Activated CD4-positive, CD25-positive, alpha-beta regulatory T cell treated with anti-CD3 and anti-CD28 coated beads, Interleukin-2, amount 50 U/mL, for 72 hours (primary cell): ENCODE results near the gene FAM72D.
"Not testable (repeated sequence)": the region's sequence is repeated elsewhere in the genome, so short reads cannot be mapped to it uniquely, and the experiment has no call there.

Source experiments
- DNase-seq: peaks from one replicate; pipeline ENCODE4 v3.0.0; 2021

FAM72D gene

DNA sequence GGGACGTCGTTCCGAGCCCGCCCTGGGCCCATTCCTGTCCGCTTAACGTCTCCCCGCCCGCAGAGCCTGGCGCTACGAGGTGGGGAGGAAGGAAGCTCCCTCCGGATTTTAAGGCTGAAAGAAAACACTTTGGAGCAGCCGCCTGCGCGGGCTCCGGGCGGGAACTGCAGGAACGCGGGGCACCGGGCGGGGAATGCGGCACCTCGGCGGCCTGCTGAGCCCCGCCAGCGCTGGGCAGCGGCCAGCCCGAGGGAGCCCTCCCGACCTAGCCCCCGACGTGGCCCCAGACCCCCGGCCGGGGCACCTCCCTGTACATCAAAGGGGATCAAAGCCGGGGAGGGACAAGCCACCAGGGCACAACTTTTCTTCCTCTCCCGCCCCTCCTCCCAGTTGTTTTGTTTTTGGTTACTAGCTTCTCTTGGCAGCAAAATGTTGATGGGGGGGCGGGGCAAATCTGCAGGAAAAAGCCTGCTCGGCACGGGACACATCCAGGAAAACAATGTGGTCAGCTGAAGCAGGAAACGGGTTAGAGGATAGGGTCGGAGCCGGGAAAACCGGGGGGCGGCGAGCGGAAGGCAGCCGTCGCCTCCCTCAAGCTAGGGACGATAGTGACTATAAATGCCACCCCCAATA, 2.1 kb upstream of the FAM72D start:
- not testable (repeated sequence) for DNase-seq

DNA sequence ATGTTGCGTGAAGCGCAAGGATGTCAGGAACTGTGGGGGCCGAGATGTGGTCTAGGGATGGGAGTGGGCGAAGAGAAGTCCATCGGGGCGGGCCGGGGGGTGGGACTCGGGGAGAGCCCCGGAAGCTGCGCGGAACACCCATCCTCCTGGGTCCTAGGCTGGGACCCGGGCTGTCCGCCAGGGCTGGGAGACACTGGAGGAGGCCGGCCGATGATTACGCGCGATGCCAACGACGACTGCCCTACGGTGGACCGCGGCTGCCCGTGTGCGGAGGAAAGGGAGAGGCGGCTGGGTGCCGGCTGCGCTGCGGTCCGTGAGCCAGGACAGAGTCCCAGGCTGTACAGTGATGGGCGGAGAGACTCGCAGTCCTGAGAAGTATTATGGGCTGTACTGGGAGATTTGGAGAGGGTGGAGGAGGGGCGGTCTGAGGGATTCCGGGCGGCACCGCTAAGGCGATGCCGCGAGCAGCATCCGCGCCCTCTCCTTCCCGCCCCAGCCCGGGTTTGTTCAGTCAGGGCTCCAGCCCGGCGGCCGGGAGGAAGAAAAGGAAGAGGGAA, 1.0 kb upstream of the FAM72D start:
- DNase-seq, result not testable (repeated sequence)

DNA sequence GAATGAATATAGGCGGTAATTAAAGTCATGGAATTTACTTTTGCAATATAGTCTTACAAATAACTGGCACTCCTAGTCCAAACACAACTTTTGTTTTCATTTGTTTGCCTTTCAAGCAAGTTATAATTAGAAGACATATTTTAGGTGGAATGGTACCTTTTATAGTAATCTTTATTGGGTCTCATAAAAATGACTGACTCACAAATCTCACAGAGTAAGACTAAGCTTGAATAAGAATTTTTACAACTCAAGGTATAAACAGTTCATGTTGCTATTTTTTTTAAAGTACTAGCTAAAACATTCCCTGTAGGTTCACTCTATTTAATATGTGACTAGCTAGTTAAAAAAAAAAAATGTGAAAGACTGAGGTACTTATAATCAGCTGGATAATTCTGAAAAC, 6.0 kb downstream of the FAM72D start:
- DNase-seq, result not testable (repeated sequence)

DNA sequence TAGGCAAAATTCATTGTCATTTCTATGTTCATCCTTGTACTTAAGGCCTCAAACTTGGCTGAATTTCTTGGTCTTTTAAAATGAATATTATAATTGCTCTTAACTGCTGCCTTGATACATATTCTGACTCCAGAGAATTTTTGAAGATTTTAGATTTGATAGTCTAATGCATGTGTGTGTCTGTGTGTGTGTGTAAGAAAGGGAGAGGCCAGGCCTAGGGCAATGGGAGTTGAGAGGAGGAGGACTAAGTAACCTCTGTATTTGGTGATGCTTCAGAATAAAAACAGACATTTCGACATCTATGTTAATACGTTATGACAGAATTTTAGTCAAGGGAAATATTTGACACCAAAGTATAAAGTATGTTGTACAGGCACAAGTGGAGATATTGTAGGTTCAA, 7.5 kb downstream of the FAM72D start:
- DNase-seq, result not testable (repeated sequence)

DNA sequence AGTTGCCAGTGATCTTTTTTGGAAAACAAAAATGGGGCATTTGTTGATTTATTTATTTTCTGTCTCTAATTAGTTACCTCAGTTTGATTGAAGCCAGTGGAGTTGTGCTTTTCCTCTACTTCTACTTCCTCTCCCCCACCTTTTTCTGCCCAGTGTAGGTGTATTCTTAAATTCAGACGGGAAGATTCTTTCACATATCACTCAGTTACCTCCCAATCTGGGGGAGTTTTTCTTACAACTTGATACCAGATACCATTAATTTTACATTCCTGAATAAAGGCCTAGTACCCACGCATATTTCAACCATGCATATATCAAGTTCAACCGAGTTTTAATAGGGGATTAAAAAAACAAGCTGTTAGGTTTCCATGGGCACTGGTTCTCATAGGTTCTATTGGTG, 15.9 kb downstream of the FAM72D start:
- not testable (repeated sequence) for DNase-seq

DNA sequence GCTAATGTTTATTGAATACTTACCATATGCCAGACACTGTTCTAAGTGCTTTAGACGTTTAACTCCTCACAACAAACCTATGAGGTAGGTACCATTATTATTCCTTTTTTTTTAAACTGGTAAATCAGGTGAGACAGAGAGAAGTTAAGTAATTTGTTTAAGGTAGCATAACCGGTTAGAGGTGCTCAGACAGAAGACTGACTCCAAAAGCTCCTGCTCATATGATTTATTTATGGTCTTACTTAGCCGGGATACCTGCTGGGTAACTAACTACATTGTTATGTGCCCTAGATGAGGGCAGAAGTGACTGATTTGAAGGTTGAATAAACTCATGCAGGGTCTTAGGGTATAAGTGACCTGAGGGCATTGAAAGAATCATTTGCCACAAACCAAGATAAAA, 16.9 kb downstream of the FAM72D start:
- not testable (repeated sequence) for DNase-seq

DNA sequence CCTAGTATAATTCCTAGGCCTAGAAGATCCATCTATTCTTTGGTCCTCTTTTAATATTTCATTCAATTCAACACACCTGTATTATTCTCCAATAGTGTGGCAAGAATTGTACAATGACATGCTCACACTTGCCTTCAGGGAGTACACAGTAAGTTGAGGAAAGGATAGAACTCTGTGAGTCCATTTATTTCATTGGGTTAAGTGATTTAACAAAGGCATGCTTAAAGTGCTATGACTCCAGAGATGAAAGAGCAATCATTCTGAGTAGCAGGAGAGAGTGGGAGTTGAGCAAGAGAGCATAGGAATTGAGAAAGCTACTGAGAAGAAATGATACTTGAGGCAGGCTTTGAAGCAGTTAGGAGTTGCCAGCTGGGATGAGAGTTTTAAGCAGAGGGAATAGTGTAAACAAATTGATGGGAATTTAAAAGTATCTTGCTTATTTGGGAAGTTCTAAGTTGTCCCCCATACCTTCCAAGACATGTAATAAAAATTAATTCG, 18.8 kb downstream of the FAM72D start:
- DNase-seq, result not testable (repeated sequence)

DNA sequence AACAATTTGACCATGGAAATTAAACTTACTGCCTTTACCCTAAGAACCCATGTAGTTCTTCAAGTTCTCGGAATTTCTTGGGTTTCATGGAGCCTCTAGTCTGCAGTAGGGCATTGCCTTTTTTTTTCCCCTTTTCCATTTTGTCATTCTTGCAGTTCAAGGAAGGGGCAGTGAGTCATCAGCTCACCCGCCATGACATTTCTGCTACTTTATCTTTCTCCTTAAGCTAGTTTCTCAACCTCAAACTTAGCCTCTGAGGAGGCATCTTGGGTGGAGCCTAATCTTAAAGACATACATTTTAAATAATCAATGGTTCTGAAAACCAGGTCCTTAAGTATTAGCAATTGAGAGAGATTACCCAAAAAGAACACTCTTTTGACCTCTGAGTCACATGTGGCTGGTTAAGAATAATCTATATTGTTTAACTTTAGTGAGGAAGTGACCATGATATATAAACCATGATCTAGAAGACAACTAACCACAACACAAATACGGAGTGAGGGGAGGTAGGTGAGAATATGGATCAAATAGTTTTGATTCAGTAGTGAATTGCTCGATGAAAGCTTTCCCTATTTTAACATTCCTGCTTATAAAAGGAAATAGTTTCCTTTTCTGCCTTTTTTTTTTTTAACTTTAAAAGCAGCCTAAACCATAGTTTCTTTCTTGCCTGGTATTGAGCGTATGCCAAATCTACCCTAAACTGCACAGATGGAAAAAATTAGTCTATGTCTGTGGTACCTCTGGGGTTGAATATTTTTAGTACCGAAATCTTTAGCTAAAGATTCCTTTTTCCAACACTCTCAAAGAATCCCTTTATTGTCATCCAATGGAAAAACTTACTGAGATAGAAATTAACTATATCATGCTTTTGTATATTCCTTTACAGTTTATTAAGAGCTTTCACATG, 20.1 kb downstream of the FAM72D start:
- not testable (repeated sequence) for DNase-seq

DNA sequence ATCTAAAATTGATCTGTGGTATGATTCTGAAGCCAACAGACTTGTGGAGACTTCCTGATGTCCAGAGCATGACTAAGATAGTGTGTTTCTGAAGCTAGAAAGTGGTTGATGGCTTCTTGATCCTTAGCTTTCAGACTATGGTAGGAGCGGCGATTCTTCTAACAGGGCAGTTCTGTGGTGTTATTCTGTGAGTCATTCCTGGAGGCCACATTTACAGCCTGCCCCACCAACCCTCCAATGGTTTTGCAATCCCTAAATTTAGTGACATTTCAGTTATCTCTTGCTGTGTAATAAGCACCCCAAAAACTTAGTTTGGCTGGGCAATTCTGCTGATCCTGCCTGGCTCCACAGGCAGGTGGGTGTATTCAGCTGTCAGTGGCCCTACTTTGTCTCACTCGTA, 24.1 kb downstream of the FAM72D start:
- not testable (repeated sequence) for DNase-seq

DNA sequence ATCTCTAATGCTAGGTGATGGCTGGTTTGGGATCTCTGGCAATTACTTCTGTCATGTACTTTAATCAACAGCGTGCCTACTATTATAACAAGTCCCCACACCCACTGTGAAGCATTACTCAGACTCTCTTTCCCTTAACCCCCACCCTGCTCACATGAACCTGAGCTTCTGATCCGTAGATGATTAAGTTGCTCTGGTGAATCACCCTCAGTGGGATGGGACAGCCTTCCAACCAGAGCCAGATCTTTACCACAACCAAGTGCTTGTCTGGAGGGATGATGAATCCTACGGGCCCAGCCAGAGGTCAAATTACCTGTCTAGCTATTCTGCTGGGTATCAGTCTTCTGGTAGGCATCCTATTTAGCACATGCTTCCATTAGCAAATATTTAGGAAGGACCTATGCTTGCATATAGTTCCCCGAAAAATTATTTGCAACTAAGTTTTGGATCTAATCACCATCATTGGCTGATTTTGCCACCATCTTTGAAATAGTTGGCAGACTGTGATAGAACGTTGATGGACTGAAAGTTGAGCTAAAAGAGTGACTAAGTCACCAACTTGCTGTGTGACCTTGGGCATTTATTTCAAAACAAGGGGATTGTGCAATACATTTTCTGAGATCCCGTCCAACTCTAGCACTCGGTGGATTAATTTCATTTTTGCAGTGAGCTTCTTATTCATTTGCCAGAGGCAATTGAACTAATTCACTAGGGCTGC, 26.7 kb downstream of the FAM72D start:
- not testable (repeated sequence) for DNase-seq

DNA sequence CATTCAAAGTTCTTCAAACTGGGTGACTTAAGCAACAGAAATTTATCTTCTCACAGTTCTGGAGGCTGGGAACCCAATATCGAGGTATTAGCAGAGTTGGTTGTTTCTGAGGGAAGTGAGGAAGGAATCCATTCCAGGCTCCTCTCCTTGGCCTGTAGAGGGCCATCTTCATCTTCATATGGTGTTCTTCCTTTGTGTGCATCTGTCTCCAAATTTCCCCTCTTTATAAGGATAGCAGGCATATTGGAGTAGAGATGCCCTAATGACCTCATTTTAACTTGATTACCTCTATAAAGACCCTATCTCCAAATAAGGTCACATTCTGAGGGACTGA, 27.3 kb downstream of the FAM72D start:
- DNase-seq, result not testable (repeated sequence)

DNA sequence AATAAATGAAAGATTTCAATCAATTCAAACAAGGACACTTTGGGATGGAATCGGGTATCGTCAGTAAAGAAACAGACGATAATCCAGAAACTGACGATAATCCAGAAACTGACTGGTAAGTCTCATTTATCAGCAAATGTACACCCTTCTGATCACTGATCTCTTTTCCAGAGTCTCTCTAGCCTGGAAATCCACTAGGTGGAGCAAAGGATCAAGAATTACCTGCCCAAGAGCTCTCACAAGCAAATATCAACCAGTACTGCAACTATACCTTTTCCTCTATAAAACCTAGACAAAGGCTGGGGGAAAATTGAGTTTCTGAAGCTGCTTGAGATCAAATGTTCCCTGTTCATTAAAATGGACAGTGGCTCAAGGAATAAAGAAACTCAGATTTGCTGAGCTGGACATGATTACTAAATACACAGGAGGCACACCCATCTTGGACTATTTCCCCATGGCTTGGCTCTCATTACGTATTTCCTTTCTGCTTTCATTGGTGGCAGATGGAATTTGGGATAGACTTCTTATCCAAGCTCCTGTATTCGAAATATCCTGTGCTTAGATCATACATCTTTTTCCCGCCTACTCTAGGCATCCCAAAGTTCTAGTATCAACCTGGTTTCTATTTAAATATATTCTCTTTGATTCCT, 28.3 kb downstream of the FAM72D start:
- not testable (repeated sequence) for DNase-seq

DNA sequence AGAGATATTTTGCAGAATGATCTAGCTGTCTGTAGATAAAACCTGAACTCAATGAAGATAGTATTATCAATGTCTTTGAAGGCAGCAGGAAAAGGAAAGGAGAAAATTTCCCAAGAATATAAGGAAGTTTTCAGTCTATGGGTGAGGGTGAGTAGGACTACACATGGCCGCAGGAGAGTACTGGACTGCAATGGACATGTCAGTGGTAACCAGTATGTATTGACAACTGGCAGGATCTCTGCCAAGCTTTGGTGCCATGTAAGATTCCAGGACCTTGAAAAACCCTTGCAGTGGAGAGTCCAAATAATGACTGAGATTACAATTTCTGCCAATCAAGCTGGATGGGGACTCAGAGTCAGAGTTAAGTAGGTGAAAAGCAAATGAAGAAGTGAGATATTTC, 29.3 kb downstream of the FAM72D start:
- not testable (repeated sequence) for DNase-seq

DNA sequence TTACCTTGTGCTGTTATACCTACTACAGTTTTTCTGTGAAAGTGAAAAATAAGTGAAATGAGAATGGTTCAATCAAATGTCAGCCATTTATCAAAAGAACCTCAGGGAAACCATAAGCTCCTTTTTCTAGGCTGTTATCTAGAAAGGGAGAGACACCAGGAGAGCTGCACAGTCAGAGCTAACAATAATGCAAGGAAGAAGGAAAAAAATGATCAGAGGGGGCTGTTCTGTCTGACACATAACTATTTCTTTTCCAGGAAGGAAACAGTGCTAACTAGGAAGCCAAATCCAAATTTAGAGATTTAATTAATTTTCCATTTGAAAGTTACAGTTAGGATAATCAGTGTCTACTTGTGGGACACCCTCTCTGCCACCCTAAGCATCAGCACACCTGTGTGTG, 31.4 kb downstream of the FAM72D start:
- not testable (repeated sequence) for DNase-seq

DNA sequence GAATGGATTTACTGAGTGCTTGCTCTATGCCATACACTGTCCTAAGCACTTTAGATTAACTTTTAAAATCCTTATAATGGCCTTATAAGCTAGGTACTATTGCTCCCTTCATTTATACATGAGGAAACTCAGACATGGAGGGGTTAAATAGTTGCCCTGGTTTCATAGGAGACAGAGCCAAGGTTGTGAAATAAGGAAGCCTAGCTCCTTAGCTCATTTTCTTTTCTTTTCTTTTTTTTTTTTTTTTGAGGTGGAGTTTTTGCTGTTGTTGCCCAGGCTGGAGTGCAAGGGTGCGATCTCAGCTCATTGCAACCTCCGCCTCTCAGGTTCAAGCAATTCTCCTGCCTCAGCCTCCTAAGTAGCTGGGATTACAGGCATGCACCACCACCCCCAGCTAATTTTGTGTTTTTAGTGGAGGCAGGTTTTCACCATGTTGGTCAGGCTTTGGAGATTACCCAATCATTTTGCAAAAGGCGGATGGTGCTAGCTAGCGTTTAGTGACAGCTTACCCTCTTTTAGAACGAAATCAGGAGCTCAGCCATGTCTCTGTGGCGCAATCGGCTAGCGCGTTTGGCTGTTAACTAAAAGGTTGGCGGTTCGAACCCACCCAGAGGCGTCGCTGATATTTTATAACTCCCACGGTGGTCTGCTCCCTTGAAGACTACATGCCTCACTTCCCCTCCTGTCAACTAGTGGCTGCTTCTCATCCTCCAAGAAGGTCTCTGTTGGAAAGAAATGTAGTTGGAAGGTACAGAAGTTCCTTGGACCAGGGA, 33.1 kb downstream of the FAM72D start:
- DNase-seq, result not testable (repeated sequence)

DNA sequence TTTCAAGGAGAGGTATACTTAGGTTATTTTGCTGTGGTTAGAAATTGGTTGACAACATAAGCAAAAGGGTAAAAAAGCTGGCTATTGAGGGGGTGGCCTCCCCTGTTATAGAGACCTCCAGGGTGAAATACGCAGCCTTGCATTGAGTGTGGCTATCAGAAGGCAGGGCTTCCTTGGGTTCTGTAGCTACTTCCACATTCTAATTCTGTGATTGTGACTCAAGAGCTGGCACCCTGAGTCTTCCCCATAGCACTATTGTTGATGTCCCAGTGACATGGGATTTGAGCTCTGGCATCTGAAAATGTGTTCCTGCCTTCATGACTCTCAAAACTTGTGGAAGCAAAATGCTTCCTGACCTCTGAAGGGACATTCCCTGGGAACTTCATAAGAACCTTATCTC, 38.7 kb downstream of the FAM72D start:
- DNase-seq, result not testable (repeated sequence)

DNA sequence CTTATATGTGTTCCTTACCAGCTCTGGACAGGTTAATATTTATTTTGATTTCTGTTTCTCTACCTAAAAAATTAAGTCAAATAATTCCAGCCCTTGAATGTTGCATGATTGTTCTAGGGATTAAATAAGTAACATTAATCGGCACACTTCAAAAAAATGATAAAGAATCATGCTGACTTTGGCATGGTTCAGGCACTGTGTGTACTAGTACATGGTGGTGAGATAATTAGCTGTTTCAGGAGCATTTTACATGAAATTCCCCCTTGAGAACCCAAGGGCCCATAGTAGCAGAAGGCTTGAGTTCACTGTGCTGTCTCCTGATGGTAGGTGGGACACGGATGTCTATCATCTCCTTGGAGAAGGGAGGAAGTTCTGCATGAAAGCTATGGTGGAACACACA, 44.8 kb downstream of the FAM72D start:
- DNase-seq, result not testable (repeated sequence)

DNA sequence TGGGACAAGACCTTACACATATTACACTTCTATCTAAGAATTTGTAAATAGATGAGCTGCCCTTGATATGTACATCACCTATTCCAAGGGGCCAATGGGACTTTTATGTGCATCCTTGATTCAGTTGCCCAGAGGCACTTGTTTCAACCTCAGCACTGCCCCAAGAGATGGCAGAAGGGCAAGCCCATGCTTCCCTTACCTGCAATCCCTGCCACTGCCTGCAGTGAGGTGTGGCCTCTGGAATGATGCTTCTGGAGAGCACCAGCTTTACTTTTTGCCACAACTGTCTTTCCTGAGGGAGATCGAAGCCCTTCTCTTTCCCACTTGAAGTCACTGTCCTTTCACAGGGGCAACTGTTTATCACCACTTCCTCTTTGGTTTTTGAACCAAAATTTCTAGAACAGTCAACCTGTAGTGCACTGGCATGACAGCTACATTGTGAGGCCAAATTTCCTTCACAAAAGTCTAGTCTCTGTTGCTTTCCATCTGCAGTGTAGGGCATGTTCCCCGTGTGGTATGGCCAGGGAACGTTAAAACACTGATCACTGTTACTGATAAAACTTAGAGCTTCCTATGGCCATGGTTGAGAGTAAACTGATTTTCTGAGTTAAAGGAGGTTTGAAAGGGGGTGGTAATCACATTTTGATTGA, 48.6 kb downstream of the FAM72D start:
- DNase-seq, result not testable (repeated sequence)

DNA sequence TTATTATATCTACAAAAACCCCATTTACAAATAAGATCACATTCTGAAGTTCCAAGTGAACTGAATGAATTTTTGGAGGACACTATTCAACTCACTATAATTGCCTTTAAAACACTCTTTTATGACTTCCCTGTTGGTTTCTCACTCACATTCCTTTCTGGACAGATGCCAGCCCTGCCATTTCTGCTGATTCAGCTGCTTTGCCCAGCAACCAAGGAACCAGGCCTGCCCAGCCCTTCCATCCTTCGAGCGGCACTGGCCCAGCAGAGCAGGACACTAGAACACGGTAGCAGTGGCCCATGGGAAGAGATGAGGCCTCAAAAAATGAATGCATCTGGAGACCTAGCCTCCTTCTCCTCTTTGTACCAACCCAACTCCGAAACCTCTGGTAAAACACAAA, 50.5 kb downstream of the FAM72D start:
- not testable (repeated sequence) for DNase-seq

DNA sequence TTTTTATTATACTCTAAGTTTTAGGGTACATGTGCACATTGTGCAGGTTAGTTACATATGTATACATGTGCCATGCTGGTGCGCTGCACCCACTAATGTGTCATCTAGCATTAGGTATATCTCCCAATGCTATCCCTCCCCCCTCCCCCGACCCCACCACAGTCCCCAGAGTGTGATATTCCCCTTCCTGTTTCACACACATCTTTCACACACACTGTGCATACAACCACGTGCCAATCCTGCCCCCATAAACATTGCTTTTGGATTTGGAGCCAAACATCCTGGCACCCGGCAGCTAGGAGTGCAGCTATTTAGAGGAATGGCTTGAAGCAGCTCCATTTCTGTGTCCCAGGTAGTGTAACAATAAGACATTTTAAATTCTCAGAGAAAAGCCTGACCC, 51.4 kb downstream of the FAM72D start:
- DNase-seq, result not testable (repeated sequence)

DNA sequence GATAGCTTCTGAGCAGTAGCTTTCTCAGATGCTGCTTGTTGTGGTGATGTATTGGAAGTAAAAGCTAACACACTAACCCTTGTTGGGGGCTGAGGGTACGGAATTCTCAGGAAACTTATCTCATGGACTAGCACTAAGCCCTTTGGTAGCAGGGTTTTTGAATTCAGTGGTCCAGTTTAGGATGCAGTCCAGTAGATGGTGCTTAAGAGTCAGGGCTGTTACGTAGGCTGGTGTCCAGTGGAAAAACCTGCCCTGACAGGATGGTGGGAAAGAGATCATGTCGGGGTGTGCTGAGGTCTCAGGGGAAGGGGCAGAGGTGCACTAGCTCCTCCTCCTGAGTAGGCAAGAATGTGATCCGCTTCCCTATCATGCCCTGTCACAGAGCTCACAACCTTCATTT, 59.6 kb downstream of the FAM72D start:
- DNase-seq, result not testable (repeated sequence)
